WTC11 (cell line): ENCODE results near the gene KLC3. TPM values are rescaled to one million over a fixed set of nuclear protein-coding genes. Genes with fewer than 3 reads are reported as not detected.
A peak's percentile ranks its signal among the peaks of the same experiment; 100 is the strongest.

Experiments used
- ATAC-seq: fragments of 200-7000 bp; cut with Tn5 transposase; 2 replicates; pipeline ENCODE4 v1.10.0; 2021; ENCODE audit warnings: mild to moderate bottlenecking, moderate library complexity
- CTCF ChIA-PET: fragments of 300-600 bp; sonication (Branson Sonifier 250); formaldehyde crosslinking; loops from one replicate; lab custom pipeline; 2021; ENCODE audit warnings: antibody characterized with exemption; lab: Charles Lee
- POLR2A ChIA-PET: fragments of 350-600 bp; sonication (Branson Sonifier 250); formaldehyde crosslinking; loops from one replicate; lab custom pipeline; 2021; ENCODE audit warnings: antibody characterized with exemption; lab: Charles Lee
- DNase-seq: peaks from one replicate; pipeline ENCODE4 v3.0.0; 2021; ENCODE audit warnings: low spot score
- H3K27ac Mint-ChIP-seq: 2 replicates; pipeline ENCODE4 v1.8.0; 2021; ENCODE audit warnings: mixed read lengths
- H3K27me3 Mint-ChIP-seq: 2 replicates; pipeline ENCODE4 v1.8.0; 2021; ENCODE audit warnings: low read depth, mild to moderate bottlenecking, moderate library complexity, mixed read lengths
- H3K36me3 Mint-ChIP-seq: 2 replicates; pipeline ENCODE4 v1.8.0; 2021; ENCODE audit warnings: mixed read lengths
- H3K4me1 Mint-ChIP-seq: 2 replicates; pipeline ENCODE4 v1.8.0; 2022; ENCODE audit warnings: mixed read lengths
- H3K4me3 Mint-ChIP-seq: 2 replicates; pipeline ENCODE4 v1.8.0; 2021; ENCODE audit warnings: mild to moderate bottlenecking, moderate library complexity, mixed read lengths
- H3K9me3 Mint-ChIP-seq: 2 replicates; pipeline ENCODE4 v1.8.0; 2021; ENCODE audit warnings: mixed read lengths
- CBFB ChIP-seq: sonication (generic); formaldehyde crosslinking; IDR thresholded peaks from 2 replicates; pipeline ENCODE4 v1.8.1; 2022; ENCODE audit warnings: mild to moderate bottlenecking, low read depth, missing genetic modification reagents
- ESRRA ChIP-seq: sonication (generic); formaldehyde crosslinking; IDR thresholded peaks from 2 replicates; pipeline ENCODE4 v1.8.1; 2022; ENCODE audit warnings: mild to moderate bottlenecking, missing genetic modification reagents, borderline replicate concordance
- IRF2 ChIP-seq: sonication (generic); formaldehyde crosslinking; IDR thresholded peaks from 2 replicates; pipeline ENCODE4 v1.8.0; 2022; ENCODE audit warnings: low read depth, missing genetic modification reagents, borderline replicate concordance
- JAZF1 ChIP-seq: fragments of 250-450 bp; sonication (Bioruptor Pico); IDR thresholded peaks from 2 replicates; pipeline ENCODE4 v1.9.0; 2021; ENCODE audit warnings: moderate library complexity, mild to moderate bottlenecking, inconsistent platforms
- MXD4 ChIP-seq: fragments of 250-450 bp; sonication (Bioruptor Pico); IDR thresholded peaks from 2 replicates; pipeline ENCODE4 v1.8.0; 2021; ENCODE audit warnings: mild to moderate bottlenecking, moderate library complexity, borderline replicate concordance
- NFATC4 ChIP-seq: fragments of 250-450 bp; sonication (Bioruptor Pico); IDR thresholded peaks from 2 replicates; pipeline ENCODE4 v1.9.0; 2021; ENCODE audit warnings: mild to moderate bottlenecking
- NR1H2 ChIP-seq: sonication (generic); formaldehyde crosslinking; IDR thresholded peaks from 2 replicates; pipeline ENCODE4 v1.9.0; 2021; ENCODE audit warnings: mild to moderate bottlenecking, moderate library complexity, missing genetic modification reagents
- OVOL2 ChIP-seq: fragments of 250-450 bp; sonication (Bioruptor Pico); IDR thresholded peaks from 2 replicates; pipeline ENCODE4 v1.9.0; 2021; ENCODE audit warnings: mild to moderate bottlenecking, borderline replicate concordance
- PRRX2 ChIP-seq: fragments of 250-450 bp; sonication (Bioruptor Pico); IDR thresholded peaks from 2 replicates; pipeline ENCODE4 v1.8.0; 2021; ENCODE audit warnings: mild to moderate bottlenecking
- TCF7 ChIP-seq: sonication (generic); formaldehyde crosslinking; IDR thresholded peaks from 2 replicates; pipeline ENCODE4 v1.8.0; 2022; ENCODE audit warnings: mild to moderate bottlenecking, low read depth, missing genetic modification reagents, moderate library complexity
- ZNF232 ChIP-seq: sonication (generic); formaldehyde crosslinking; IDR thresholded peaks from 2 replicates; pipeline ENCODE4 v1.8.0; 2022; ENCODE audit warnings: mild to moderate bottlenecking, missing genetic modification reagents
- total RNA-seq: library from RNA; stranded (reverse); gene quantifications from 3 replicates; pipeline ENCODE4 v1.2.3, GENCODE V29; 2021
- TF ChIP-seq, protein P1 (sequence below): sonication (generic); formaldehyde crosslinking; IDR thresholded peaks from 2 replicates; pipeline ENCODE4 v1.8.1; 2022; ENCODE audit warnings: missing genetic modification reagents, borderline replicate concordance
- TF ChIP-seq, protein P2 (sequence below): sonication (generic); formaldehyde crosslinking; conservative IDR thresholded peaks from 2 replicates; pipeline ENCODE4 v1.8.1; 2023; ENCODE audit warnings: mild to moderate bottlenecking, low read depth, missing genetic modification reagents, moderate library complexity
- TF ChIP-seq, protein P3 (sequence below): sonication (generic); formaldehyde crosslinking; IDR thresholded peaks from 2 replicates; pipeline ENCODE4 v1.8.1; 2023; ENCODE audit warnings: mild to moderate bottlenecking, missing genetic modification reagents, moderate library complexity
- TF ChIP-seq, protein P4 (sequence below): sonication (generic); formaldehyde crosslinking; IDR thresholded peaks from 2 replicates; pipeline ENCODE4 v1.8.0; 2022; ENCODE audit warnings: mild to moderate bottlenecking, missing genetic modification reagents
- TF ChIP-seq, protein P5 (sequence below): sonication (generic); formaldehyde crosslinking; IDR thresholded peaks from 2 replicates; pipeline ENCODE4 v1.8.0; 2023; ENCODE audit warnings: mild to moderate bottlenecking, missing genetic modification reagents

The KLC3 gene
- total RNA-seq, 1 experiment from 2014 or later = 5.2 TPM

DNA sequence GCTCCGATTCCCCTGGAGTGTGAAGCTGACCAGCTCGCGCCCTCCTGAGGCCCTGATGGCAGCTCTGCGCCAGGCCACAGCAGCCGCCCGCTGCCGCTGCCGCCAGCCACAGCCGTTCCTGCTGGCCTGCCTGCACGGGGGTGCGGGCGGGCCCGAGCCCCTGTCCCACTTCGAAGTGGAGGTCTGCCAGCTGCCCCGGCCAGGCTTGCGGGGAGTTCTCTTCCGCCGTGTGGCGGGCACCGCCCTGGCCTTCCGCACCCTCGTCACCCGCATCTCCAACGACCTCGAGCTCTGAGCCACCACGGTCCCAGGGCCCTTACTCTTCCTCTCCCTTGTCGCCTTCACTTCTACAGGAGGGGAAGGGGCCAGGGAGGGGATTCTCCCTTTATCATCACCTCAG, 38.1 kb upstream of the KLC3 start (continued):
- TF ChIP-seq TCF7 (CRISPR knock-in tag) = no peak
- no peak for TF ChIP-seq ZNF232 (CRISPR knock-in tag)
- no peak for TF ChIP-seq IRF2 (CRISPR knock-in tag)
- no peak for TF ChIP-seq OVOL2
- TF ChIP-seq, protein P1, sequence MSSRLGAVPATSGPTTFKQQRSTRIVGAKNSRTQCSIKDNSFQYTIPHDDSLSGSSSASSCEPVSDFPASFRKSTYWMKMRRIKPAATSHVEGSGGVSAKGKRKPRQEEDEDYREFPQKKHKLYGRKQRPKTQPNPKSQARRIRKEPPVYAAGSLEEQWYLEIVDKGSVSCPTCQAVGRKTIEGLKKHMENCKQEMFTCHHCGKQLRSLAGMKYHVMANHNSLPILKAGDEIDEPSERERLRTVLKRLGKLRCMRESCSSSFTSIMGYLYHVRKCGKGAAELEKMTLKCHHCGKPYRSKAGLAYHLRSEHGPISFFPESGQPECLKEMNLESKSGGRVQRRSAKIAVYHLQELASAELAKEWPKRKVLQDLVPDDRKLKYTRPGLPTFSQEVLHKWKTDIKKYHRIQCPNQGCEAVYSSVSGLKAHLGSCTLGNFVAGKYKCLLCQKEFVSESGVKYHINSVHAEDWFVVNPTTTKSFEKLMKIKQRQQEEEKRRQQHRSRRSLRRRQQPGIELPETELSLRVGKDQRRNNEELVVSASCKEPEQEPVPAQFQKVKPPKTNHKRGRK (CRISPR knock-in tag) = no peak

DNA sequence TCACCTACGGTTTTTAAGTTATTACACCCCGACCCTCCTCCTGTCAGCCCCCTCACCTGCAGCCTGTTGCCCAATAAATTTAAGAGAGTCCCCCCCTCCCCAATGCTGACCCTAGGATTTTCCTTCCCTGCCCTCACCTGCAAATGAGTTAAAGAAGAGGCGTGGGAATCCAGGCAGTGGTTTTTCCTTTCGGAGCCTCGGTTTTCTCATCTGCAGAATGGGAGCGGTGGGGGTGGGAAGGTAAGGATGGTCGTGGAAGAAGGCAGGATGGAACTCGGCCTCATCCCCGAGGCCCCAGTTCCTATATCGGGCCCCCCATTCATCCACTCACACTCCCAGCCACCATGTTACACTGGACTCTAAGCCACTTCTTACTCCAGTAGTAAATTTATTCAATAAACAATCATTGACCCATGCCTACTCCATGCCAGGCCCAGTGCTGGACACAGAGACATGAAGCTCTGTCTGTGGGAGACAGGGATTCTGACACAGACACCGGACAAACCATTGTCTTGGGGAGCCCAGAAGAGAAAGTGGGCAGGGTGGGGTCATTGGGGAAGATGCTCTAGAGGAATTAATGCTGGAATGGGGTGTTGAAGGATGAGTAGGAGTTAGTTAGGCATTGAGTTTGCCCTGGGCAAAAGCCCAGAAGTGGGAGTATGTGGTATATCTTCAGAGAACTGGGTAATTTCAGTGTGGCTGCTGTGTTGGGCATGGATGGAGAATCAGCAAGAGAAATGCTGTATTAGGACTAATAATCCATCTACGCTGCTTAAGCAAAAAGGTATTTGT, 37.1 kb upstream of the KLC3 start:
- H3K36me3 Mint-ChIP-seq = peaks cover 18% of the 10 kb centered on the region
- H3K27ac Mint-ChIP-seq = no peak overlapping the region
- no peak for TF ChIP-seq MXD4 (CRISPR knock-in tag)
- no peak for TF ChIP-seq ESRRA (CRISPR knock-in tag)
- ATAC-seq (no peak), DNase-seq (no peak)
- H3K27me3 Mint-ChIP-seq = peaks cover 47% of the 10 kb centered on the region
- POLR2A ChIA-PET = no interaction called here
- H3K4me3 Mint-ChIP-seq = no peak overlapping the region
- CTCF ChIA-PET = no interaction called here
- H3K9me3 Mint-ChIP-seq = peaks cover 8% of the 10 kb centered on the region
- peaks cover 11% of the 10 kb centered on the region for H3K4me1 Mint-ChIP-seq

DNA sequence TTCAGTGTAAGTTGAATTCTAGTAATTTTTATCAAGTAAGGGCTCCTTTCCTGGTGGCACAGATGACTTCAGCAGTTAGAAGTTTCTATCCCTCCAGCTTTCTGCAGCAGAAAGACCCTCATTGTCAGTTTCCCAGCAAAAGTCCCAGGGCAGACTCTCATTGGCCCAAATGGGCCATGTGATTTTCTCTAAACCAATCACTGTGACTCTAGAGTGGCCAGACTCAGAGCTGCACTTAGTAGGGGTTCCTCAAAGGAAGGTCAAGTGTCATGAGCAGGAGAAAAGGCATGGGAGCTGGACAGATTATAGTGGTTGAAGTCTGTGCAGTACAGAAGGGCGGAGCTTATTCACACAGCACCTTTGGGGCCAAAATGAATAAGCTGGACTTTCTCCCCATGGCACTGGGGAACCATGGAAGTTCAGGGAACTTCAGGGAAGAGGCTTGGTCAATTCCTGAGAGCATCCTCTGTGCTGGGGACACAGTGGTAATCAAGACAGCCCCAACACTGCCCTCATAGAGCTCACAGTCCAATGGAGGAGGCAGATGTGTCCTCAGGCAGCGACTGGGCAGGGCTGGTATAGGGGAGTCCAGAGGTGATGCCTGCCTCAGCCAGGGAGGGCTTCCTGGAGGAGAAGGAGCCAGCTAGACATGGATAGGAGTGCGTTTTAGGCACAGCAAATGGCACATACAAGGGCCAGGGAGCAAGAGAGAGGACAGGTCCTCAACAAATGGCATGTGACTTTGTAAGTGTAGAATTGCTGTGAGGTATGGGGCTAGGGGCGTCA, 36.2 kb upstream of the KLC3 start:
- POLR2A ChIA-PET = no interaction called here
- TF ChIP-seq, protein P2, sequence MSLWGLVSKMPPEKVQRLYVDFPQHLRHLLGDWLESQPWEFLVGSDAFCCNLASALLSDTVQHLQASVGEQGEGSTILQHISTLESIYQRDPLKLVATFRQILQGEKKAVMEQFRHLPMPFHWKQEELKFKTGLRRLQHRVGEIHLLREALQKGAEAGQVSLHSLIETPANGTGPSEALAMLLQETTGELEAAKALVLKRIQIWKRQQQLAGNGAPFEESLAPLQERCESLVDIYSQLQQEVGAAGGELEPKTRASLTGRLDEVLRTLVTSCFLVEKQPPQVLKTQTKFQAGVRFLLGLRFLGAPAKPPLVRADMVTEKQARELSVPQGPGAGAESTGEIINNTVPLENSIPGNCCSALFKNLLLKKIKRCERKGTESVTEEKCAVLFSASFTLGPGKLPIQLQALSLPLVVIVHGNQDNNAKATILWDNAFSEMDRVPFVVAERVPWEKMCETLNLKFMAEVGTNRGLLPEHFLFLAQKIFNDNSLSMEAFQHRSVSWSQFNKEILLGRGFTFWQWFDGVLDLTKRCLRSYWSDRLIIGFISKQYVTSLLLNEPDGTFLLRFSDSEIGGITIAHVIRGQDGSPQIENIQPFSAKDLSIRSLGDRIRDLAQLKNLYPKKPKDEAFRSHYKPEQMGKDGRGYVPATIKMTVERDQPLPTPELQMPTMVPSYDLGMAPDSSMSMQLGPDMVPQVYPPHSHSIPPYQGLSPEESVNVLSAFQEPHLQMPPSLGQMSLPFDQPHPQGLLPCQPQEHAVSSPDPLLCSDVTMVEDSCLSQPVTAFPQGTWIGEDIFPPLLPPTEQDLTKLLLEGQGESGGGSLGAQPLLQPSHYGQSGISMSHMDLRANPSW (CRISPR knock-in tag) = no peak
- TF ChIP-seq, protein P3, sequence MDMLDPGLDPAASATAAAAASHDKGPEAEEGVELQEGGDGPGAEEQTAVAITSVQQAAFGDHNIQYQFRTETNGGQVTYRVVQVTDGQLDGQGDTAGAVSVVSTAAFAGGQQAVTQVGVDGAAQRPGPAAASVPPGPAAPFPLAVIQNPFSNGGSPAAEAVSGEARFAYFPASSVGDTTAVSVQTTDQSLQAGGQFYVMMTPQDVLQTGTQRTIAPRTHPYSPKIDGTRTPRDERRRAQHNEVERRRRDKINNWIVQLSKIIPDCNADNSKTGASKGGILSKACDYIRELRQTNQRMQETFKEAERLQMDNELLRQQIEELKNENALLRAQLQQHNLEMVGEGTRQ = peak; percentile 70
- TF ChIP-seq CBFB (no peak), PRRX2 (0 out of 2 replicates have a peak, but pooled peaks have one; percentile 47), NFATC4 (CRISPR knock-in tag) (0 out of 2 replicates have a peak, but pooled peaks have one; percentile 45)
- Mint-ChIP-seq H3K27ac (no peak overlapping the region), H3K4me1 (peaks cover 13% of the 10 kb centered on the region), H3K36me3 (peaks cover 13% of the 10 kb centered on the region), H3K27me3 (peaks cover 53% of the 10 kb centered on the region), H3K9me3 (peaks cover 8% of the 10 kb centered on the region), H3K4me3 (no peak overlapping the region)
- DNase-seq (no peak), ATAC-seq (no peak)
- CTCF ChIA-PET = no interaction called here

DNA sequence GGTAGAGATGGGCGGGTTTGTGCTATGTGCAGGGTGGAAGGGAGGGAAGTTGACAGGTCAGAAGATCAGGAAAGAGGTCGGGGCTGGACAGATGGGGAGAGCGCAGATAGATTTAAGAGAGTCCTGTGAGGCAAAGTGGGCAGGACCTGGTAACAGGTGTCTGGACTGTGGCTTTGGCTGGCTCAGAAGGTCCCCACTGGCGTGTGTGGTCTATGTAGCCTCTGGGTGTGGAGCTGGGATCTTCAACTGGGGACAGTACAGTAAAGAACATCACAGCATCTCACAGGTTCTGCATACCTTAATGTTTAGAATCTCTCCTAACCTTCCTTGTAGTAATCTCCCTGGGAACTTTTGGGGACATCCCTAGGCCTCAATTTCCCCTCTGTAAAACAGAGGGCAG, 35.5 kb upstream of the KLC3 start:
- POLR2A ChIA-PET = no interaction called here
- TF ChIP-seq, protein P1 (CRISPR knock-in tag) = no peak
- TF ChIP-seq NR1H2 (no peak), JAZF1 (no peak)
- TF ChIP-seq, protein P4, sequence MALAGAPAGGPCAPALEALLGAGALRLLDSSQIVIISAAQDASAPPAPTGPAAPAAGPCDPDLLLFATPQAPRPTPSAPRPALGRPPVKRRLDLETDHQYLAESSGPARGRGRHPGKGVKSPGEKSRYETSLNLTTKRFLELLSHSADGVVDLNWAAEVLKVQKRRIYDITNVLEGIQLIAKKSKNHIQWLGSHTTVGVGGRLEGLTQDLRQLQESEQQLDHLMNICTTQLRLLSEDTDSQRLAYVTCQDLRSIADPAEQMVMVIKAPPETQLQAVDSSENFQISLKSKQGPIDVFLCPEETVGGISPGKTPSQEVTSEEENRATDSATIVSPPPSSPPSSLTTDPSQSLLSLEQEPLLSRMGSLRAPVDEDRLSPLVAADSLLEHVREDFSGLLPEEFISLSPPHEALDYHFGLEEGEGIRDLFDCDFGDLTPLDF (CRISPR knock-in tag) = no peak
- TF ChIP-seq, protein P5, sequence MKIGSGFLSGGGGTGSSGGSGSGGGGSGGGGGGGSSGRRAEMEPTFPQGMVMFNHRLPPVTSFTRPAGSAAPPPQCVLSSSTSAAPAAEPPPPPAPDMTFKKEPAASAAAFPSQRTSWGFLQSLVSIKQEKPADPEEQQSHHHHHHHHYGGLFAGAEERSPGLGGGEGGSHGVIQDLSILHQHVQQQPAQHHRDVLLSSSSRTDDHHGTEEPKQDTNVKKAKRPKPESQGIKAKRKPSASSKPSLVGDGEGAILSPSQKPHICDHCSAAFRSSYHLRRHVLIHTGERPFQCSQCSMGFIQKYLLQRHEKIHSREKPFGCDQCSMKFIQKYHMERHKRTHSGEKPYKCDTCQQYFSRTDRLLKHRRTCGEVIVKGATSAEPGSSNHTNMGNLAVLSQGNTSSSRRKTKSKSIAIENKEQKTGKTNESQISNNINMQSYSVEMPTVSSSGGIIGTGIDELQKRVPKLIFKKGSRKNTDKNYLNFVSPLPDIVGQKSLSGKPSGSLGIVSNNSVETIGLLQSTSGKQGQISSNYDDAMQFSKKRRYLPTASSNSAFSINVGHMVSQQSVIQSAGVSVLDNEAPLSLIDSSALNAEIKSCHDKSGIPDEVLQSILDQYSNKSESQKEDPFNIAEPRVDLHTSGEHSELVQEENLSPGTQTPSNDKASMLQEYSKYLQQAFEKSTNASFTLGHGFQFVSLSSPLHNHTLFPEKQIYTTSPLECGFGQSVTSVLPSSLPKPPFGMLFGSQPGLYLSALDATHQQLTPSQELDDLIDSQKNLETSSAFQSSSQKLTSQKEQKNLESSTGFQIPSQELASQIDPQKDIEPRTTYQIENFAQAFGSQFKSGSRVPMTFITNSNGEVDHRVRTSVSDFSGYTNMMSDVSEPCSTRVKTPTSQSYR (CRISPR knock-in tag) = no peak

More for the DNA sequence above, 35.5 kb upstream of the KLC3 start:
- Mint-ChIP-seq H3K36me3 (peaks cover 7% of the 10 kb centered on the region), H3K27me3 (peaks cover 53% of the 10 kb centered on the region), H3K4me1 (peaks cover 13% of the 10 kb centered on the region), H3K9me3 (peaks cover 8% of the 10 kb centered on the region), H3K4me3 (no peak overlapping the region), H3K27ac (no peak overlapping the region)
- no peak for DNase-seq
- ATAC-seq = no peak
- CTCF ChIA-PET = interaction anchor here (0.5 kb wide), 1 partner anchor 50 kb away, joined by 5 read pairs; no protein-coding TSS in a partner anchor
